ENCODE data around the gene SLC13A3.
A peak's percentile ranks its signal among the peaks of the same experiment; 100 is the strongest.

SLC13A3 gene

GRCh38 chr20:46651091-46651962 is at the start of gene SLC13A3:
SLC13A3 (minus strand) TSS chr20:46651459; CDS start chr20:46651421, 38 bp downstream.
- no peak for FAIRE-seq

- FAIRE-seq = no peak
Measured at GRCh38 chr20:46701057-46701456, 49.8 kb upstream of the SLC13A3 start.

- no peak for FAIRE-seq
Measured at GRCh38 chr20:46700481-46700880, 49.2 kb upstream of the SLC13A3 start.

GRCh38 chr20:46699651-46700359 is 48.5 kb upstream of the SLC13A3 start:
- no peak for FAIRE-seq

- FAIRE-seq = no peak
Measured at GRCh38 chr20:46698788-46699187, 47.5 kb upstream of the SLC13A3 start.

GRCh38 chr20:46696791-46697279 is 45.6 kb upstream of the SLC13A3 start:
- FAIRE-seq = no peak

- FAIRE-seq = no peak
Measured at GRCh38 chr20:46695892-46696291, 44.6 kb upstream of the SLC13A3 start.

- no peak for FAIRE-seq
Measured at GRCh38 chr20:46694484-46694883, 43.2 kb upstream of the SLC13A3 start.

GRCh38 chr20:46691196-46691595 is 39.9 kb upstream of the SLC13A3 start:
- no peak for FAIRE-seq

GRCh38 chr20:46690219-46691106 is 39.2 kb upstream of the SLC13A3 start:
- FAIRE-seq = no peak

- no peak for FAIRE-seq
Measured at GRCh38 chr20:46689754-46690085, 38.5 kb upstream of the SLC13A3 start.

GRCh38 chr20:46689082-46689753 is 38.0 kb upstream of the SLC13A3 start, which contains the start of gene TP53RK:
TP53RK (minus strand) TSS chr20:46689444; CDS start chr20:46689414, 30 bp downstream.
- FAIRE-seq = no peak

GRCh38 chr20:46688151-46689081 is 37.2 kb upstream of the SLC13A3 start:
- FAIRE-seq = no peak

GRCh38 chr20:46683939-46684750 is 32.9 kb upstream of the SLC13A3 start:
- no peak for FAIRE-seq

- FAIRE-seq = no peak
Measured at GRCh38 chr20:46683668-46683938, 32.3 kb upstream of the SLC13A3 start.

- FAIRE-seq = no peak
Measured at GRCh38 chr20:46683011-46683667, 31.9 kb upstream of the SLC13A3 start.

GRCh38 chr20:46682063-46682821 is 31.0 kb upstream of the SLC13A3 start:
- no peak for FAIRE-seq

GRCh38 chr20:46681032-46681854 is 30.0 kb upstream of the SLC13A3 start:
- peak; percentile 30 for FAIRE-seq
